ENCODE data around the gene CSF3R.
"Not testable (repeated sequence)": the region's sequence is repeated elsewhere in the genome, so short reads cannot be mapped to it uniquely, and the experiment has no call there.

CSF3R gene

DNA sequence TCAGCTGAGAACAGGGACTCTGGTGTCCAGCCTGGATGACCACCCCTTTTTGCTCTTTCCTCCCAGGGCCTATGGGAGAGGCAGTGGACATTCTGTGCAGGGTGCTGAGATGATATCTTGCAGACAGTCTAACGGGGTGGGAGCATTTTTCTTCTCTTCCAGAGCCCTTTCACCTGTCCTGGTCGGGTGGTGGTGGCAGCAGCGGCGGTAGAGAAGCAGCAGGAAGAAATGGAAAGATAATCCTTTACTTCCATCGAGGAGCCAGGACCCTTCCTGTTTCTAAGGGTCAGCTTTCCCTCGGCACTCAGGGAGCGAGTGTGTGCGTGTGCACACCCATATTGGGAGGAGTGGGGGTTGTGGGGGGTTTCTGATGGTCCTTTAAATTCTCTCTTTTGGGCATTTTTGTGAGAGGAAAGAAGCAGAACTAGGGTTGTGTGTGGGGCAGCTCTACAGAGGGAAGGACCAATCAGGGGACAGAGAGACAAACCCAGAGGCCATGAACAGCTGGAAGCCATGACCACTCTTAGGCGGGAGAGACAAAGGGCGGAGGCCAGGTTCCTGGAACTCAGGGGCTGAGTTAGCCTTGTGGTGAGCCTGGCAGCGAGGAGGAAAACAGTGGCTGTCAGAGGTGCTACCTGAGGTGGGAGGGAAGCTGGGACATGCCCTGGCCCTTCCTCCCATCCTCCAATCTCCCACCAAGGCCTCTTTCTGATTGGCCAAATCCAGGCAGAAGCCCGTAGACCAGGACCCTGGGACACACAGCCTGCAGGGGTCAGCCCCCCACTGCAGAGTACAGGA lies 31.2 kb upstream of the CSF3R start:
- in situ Hi-C loops (cut with MboI; ENCODE audit: low sequenced_read_pairs) = no loop called here

DNA sequence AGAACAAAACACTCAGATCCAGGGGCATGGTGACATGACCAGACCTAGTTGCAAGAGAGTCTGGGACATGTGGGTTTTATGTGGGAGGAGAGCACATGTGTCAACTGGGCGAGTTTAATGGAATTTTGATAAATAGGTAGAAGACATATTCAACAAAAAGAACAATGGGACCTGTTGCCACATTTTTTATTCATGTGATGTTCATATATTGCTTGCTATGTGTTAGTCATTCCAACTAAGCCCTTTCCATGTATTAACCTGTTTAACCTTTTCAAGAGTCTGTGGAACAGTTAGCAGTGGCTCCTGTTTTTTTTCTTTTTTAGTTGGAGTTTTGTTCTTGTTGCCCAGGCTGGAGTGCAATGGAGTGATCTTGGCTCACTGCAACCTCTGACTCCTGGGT lies 30.1 kb upstream of the CSF3R start:
- in situ Hi-C loops (cut with MboI; ENCODE audit: low sequenced_read_pairs) = no loop called here

DNA sequence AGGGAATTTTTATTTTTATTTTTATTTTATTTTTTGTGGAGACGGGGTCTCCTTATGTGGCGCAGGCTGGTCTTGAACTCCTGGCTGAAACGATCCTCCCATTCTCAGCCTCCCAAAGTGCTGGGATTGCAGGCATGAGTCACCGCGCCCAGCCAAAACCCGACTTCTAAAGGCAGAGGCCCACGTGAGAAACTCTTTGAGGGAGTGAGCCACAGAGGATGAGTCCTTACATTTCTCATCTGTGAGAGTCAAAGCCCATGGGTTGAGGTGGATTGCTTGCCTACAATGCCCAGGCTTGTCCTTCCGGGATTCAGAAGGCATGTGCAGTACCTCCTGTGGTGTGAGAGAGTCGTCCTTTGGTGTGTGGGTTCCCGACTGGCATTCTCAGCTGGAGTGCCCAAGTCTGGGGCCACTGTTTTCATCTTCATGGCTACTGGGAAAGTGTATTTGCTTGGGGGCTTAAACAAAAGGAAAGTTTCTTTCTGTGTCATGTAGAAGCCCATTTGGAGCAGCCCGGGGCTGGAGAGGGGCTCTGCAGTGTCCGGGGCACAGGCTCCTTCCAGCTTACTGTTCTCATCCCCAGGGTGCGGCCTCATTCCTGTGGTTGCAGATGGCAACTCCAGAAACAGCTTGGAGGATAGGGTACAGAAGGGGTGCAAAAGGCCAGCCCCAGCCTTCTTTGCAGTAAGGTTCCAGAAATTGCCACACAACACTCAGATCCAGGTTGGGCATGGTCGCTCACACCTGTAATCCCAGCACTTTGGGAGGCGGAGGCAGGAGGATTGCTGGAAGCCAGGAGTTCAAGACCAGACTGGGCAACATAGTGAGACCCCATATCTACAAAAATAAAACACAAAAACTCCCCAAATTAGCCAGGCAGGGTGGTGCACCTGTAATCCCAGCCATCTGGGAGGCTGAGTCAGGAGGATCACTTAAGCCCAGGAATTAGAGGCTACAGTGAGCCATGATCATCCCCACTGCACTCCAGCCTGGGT lies 29.4 kb upstream of the CSF3R start:
- in situ Hi-C loops (cut with MboI; ENCODE audit: low sequenced_read_pairs) = no loop called here

DNA sequence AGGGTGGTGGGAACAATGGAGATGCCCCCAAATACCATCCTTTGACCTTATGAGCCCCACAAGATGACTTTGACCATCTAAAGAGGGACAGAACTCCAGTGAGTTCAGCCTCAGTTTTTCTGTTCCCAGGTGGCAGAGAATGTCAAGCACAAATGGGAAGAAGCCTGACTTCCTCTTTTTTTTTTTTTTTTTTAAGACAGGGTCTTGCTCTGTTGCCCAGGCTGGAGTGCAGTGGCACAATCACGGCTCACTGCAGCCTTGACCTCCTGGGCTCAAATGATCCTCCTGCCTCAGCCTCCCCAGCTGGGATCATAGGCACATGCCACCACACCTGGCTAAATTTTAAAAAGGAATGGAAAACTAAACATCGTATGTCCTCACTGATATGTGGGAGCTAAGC lies 28.5 kb upstream of the CSF3R start:
- in situ Hi-C loops (cut with MboI; ENCODE audit: low sequenced_read_pairs) = not testable (repeated sequence)

DNA sequence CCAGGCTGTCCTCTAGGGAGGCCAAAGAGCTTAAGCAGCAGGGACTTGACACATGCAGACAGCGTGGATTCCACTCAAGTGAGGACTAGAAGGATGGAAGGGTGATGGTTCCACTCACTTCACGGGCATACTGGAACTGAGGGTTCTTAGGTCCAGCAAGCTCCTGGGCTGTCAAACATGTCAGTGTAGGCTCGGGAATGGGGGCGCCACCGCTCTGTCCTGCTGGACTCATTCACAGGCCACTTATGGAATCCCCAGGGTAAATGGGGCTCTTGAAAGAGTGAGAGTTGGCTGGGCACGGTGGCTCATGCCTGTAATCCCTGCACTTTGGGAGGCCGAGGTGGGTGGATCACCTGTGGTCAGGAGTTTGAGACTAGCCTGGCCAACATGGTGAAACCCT lies 27.7 kb upstream of the CSF3R start:
- in situ Hi-C loops (cut with MboI; ENCODE audit: low sequenced_read_pairs) = no loop called here

DNA sequence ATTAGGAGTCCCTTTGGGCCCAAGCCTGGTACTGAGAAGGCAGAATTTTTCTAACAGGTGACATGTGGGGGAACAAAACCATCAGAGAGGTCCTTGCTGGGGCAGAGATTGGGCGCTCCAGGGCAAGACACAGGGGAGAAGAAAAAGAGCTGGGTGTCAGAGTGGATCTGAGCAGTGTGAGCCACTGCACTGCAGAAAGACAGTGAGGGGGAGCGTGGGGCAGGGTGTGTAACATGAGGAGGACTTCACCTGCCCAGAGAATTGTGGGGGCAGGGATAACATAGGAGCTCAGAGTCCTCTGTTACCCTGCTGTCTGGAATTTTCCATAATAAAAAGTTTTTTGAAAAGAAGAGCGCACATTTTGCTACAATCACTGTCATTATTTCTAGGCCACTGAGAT lies 25.5 kb upstream of the CSF3R start:
- in situ Hi-C loops (cut with MboI; ENCODE audit: low sequenced_read_pairs) = no loop called here

GRCh38 chr1:36506276-36506920 lies 23.7 kb upstream of the CSF3R start:
- in situ Hi-C loops (cut with MboI; ENCODE audit: low sequenced_read_pairs) = no loop called here

DNA sequence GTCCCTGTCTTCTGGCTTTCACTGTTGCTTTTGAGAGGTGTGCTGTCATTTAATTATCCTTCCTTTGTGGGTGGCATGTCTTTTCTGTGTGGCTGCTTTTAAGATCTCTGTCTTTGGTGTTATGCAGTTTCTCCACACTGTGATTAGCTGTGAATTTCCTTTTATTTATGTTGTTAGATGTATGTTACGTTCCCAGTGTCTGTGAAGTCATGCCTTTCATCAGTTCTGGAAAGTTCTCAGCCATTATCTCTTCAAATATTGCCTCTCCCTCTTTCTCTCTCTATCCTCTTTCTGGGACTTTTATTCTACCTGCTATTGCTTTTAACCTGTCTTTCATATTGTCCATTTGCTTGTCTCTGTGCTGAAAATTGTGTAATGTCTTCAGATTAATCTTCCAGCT lies 21.0 kb upstream of the CSF3R start:
- in situ Hi-C loops (cut with MboI; ENCODE audit: low sequenced_read_pairs) = no loop called here

DNA sequence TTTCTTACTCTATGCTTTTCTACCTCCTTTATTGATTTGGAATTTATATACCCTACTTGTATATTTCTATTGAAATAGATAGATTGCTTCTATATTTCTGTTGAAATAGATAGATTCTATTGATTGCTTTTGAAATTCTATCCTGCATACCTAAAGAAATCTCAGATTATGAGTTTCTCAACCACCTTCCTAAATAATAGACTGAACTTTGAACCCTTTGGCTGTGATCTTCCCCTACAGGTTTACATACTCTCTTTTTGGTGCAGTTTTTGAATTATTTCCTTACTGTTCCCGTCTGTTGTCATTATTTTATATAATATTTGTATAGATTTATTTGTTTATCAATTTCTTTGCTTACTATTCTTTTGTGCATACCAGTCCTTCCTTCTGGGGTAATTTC lies 20.4 kb upstream of the CSF3R start:
- in situ Hi-C loops (cut with MboI; ENCODE audit: low sequenced_read_pairs) = no loop called here

GRCh38 chr1:36502616-36503015 lies 19.9 kb upstream of the CSF3R start:
- in situ Hi-C loops (cut with MboI; ENCODE audit: low sequenced_read_pairs) = no loop called here

- in situ Hi-C loops (cut with MboI; ENCODE audit: low sequenced_read_pairs) = not testable (repeated sequence)
These were observed 19.2 kb upstream of the CSF3R start for GRCh38 chr1:36501911-36502310.

DNA sequence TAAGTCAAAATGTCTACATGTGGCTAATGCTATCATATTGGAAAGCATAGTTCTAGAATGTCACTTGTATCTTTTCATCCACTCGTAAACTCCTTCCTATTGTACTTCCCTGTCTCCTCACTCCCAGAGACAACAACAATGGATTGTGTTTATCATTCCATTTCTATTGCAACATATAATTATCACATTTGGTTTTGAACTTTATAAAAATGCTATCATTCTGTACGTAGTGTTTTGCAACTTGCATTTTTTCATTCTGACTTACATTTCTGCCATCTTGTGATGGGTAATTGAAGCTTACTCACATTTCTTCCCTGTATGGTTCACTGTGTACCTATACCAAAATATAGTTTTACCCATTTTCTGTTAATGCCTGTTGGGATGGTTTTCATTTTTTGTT lies 14.5 kb upstream of the CSF3R start:
- in situ Hi-C loops (cut with MboI; ENCODE audit: low sequenced_read_pairs) = no loop called here

- in situ Hi-C loops (cut with MboI; ENCODE audit: low sequenced_read_pairs) = no loop called here
These were observed 12.3 kb upstream of the CSF3R start for GRCh38 chr1:36494971-36495370.

GRCh38 chr1:36493524-36493923 lies 10.8 kb upstream of the CSF3R start:
- in situ Hi-C loops (cut with MboI; ENCODE audit: low sequenced_read_pairs) = no loop called here

- in situ Hi-C loops (cut with MboI; ENCODE audit: low sequenced_read_pairs) = no loop called here
These were observed 9.8 kb upstream of the CSF3R start for GRCh38 chr1:36492491-36492890.

- in situ Hi-C loops (cut with MboI; ENCODE audit: low sequenced_read_pairs) = not testable (repeated sequence)
These were observed 6.7 kb upstream of the CSF3R start for GRCh38 chr1:36489258-36490051.

- in situ Hi-C loops (cut with MboI; ENCODE audit: low sequenced_read_pairs) = no loop called here
These were observed 5.2 kb upstream of the CSF3R start for GRCh38 chr1:36487906-36488305.

- in situ Hi-C loops (cut with MboI; ENCODE audit: low sequenced_read_pairs) = not testable (repeated sequence)
These were observed 4.6 kb upstream of the CSF3R start for GRCh38 chr1:36487336-36487725.

DNA sequence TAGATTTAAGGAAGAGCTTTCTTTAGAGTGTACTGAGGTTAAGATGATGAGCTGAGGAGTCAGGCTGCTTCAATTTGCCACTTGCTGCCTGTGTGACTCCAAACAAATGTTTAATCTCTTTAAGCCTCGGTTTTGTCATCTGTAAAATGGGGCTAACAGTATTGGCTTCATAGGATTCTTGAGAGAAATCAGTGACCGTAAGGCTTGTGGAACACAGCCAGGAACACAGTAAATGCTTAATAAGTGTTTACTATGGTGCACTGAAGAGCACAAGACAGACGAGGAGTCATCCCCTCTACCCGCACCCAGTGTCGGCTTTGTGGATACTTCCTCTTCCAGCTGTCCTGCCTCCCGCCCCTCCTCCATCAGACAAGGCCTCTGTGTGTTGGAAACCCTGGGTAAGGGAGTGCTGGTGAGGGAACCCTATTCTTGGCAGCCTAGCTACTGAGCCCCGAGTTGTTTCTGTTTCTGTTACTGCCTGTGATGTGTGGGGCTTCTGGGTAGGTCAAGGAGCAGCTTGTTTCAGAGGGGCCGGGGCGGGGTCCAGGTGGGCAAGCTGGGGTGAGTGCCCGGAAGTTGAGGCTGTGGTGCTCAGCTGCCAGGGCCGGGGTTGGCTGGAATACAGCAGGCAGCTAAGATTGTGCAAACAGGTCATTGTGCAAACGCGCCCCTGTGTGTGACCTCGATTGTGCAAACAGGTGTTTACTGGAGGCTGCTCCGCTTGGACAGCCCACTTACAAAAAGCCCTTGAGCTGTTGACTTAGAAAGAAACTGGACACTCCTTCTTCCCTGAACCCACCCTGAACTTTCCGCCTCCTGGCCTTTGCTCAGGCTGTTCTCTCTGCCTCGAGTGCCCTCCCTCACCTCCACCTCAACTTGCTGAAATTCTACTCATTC lies 4.0 kb upstream of the CSF3R start:
- in situ Hi-C loops (cut with MboI; ENCODE audit: low sequenced_read_pairs) = no loop called here

DNA sequence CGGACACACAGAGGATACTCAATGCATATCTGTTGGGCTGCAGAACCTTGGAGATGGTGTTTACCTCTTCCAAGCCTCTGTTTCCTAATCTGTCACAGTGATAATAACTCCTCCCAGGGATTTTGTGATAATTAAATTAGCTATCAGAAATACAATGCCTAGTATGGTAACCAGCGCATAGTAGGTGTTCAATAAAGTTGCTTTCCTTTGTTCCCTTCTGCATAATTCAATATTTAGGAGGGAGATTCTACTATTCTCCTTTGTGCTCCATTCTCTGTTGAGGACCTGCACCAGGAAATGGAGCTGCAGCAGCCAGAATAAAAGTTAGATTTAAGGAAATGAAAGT lies 3.4 kb upstream of the CSF3R start:
- in situ Hi-C loops (cut with MboI; ENCODE audit: low sequenced_read_pairs) = no loop called here
